Stimulated activated CD4-positive, alpha-beta T cell treated with anti-CD3 and anti-CD28 coated beads, Interleukin-4, amount 100 ng/mL, for 4 hours (primary cell): ENCODE data around the gene SEMA7A.

ENCODE experiments used
- DNase-seq, 2 experiments: peaks; one replicate each; pipeline ENCODE4 v3.0.0-alpha.2; 2020

Gene SEMA7A

GRCh38 chr15:74414603-74415338 is 19.0 kb downstream of the SEMA7A start:
- no peak for DNase-seq

DNA sequence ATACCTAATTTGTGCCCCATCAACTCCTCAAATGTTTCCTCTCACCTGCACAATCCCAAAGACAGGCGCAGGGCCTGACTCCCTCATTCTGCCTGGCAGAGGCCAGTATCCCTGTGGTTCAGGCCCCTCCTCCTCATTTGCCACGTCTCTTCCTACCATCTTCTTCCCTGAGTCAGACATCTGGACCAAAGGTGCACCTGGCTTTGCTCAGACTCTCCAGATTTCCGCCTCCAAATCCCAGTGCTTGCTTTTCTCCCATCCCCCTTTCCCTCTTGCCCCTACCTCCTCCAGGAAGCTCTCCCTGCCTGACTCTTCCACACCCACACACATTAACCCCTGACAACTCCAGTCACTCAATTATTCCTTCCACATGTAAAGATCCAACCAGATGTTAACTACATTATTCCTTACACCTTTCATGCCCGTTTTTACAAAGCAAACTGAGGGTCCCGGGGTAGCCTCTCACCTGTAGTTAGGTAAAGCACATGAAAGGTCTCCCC is 19.6 kb downstream of the SEMA7A start:
- no peak for DNase-seq

- no peak for DNase-seq
These were observed 20.2 kb downstream of the SEMA7A start for GRCh38 chr15:74413350-74414080.

DNA sequence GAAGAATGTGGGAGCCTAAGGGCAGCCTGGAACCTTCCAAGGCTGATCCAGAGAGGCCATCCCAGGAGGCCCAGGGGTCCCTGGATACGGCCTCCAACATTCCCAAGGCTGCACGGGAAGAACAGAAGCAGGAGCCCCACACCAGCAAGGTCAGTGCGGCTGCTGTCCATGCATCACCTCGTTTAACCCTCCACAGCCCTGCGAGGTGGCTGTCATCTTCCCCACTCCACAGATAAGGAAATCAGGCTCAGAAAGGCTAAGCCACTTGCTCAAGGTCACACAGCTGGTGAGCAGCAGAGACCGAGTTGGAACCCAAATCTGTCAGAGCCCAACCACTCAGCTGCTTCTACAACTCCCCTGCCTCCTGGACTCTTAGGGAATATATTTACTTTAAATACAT is 21.6 kb downstream of the SEMA7A start:
- no peak for DNase-seq

- DNase-seq, result no peak
These were observed 22.1 kb downstream of the SEMA7A start for GRCh38 chr15:74411686-74412085.

DNA sequence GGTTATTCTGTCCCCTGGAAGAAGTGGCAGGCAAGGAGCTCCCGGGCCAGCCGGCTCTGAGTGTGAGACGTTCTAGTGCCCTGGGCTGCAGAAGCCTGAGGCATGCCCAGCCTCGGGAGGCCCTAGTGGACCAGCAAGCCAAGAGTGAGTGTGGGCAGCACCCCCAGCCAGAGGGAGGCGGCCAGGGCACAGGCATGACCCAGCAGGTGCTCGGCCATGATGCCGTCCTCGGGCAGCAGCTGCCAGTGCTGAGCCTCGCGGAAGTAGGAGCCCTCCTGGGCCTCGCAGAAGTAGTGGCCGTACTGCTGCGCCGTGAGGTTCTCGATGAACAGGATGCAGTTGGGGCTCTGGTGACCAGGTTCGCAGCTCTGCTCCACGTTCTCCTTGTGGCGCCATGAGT is 23.3 kb downstream of the SEMA7A start:
- DNase-seq, result no peak

DNA sequence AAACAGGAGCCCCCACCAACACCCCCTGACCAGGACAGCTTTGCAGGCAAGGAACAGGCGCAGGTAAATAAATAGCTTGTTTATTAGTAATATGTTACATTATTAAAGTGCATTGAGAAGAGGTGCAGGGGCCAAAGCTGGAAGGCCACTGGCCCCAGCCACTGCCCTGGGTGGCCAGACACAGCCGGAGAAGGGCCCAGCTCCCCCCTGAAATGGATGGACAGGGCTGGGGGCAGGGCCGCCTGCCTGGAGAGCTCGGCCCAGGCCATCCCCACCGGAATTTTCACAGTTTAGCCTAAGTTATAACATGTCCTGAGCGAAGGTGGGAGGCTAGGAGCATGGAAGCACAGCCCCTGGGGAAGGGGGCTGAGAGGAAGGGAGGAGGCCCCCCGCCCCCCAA is 24.5 kb downstream of the SEMA7A start:
- no peak for DNase-seq

DNA sequence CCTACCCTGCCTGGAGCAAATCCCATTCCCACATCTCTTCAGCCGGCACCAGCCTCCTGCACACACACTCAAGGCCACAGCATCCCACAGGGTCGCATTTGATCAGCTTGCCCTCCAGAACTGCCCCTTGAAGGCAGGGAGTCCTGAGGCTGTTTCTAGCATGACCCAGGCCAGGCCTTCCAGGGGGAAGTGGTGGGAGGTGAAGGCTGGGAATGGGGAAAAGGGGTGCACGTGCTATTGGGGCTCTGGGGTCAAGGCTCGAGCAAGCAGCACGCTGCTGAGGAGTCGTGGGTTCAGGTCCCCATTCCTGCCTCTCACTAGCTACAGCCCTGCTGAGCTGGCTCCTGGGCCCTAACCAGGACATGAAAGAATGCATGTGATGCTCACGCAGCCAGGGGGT is 24.9 kb downstream of the SEMA7A start:
- no peak for DNase-seq

GRCh38 chr15:74408385-74408784 is 25.4 kb downstream of the SEMA7A start:
- no peak for DNase-seq

DNA sequence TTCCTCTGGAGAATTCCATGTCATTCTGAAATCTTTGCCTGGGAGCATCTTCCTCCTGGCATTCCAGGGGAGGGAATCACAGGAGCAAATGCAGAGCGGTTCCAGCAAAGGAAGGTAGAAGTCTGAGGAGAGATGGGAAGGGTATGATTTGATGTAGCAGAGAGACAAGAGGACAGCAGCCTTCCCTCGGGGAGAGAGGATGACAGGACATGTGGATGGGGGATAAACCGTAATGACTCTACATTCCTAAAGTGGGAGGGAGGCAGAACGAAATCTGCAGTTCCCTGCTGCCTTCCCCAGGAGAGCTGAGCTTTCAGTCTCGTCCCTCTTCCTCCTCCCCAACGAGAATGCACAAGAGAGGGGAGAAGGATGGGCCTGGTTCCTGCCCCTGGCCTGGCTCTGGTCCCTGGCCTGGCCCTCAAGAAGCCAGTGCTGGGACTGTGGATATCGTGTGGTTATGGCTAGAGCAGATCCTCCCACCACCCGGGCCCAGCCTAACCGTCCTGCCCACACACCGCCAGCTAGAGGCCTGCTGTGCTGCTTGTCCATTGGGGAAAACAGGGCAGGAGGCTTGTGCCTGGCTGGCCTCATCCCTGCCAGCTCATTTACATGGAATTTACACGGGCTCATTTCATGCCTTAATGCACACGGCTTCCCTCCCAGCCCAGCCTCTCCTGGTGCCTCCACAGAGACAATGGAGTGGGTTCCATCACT is 26.6 kb downstream of the SEMA7A start:
- DNase-seq, result no peak

GRCh38 chr15:74406517-74406916 is 27.2 kb downstream of the SEMA7A start:
- DNase-seq, result no peak

DNA sequence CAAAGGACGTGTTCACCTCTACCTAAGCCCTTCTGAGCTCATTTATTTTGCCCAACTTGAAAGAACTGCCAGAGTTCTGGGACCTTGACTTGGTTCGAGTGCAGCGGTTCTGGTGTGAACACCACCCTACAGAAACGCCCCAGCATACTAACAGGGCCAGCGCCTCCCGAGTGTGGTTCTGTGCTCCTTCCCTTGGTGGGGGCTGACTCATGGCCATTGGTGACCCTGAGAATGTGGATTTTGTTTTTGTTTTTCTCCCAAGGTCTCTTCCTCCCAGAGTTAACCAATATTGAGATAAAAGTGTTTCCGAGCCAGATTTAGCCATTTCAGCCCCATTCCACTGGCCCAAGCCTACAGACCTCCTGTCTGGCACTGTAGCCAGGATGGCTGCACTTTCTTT is 27.9 kb downstream of the SEMA7A start:
- no peak for DNase-seq

DNA sequence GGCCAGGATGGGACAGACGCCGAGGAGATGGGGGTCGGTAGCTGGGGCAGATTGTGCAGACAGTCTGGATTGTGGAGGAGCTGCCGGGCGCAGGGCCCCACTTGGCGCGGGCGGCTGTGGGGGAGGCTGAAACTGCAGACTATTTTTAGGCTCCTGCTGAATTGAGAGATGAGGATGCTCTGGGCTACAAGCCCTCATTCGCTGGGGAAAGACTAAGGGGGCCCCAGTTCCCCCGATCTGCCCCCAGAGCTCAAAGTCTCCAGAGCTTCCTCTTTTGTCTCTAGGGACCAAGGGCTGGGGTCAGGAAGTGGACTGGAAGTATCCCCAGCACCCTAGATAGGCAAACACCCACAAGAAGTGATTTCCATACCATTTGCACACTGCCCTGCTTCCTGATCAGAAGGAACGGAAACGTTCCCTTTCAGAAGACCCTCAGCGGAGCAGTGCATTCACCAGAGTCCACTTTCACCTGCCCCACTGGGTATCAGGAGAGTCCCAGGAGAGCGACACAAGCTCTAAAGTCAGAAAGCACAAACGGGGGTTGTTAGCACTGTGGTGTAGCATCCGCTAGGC is 29.7 kb downstream of the SEMA7A start:
- no peak for DNase-seq

- no peak for DNase-seq
These were observed 30.2 kb downstream of the SEMA7A start for GRCh38 chr15:74403588-74403919.

GRCh38 chr15:74402873-74403587 is 30.7 kb downstream of the SEMA7A start:
- DNase-seq, result peak; percentile 71 to 88

GRCh38 chr15:74402337-74402841 is 31.4 kb downstream of the SEMA7A start:
- no peak for DNase-seq

DNA sequence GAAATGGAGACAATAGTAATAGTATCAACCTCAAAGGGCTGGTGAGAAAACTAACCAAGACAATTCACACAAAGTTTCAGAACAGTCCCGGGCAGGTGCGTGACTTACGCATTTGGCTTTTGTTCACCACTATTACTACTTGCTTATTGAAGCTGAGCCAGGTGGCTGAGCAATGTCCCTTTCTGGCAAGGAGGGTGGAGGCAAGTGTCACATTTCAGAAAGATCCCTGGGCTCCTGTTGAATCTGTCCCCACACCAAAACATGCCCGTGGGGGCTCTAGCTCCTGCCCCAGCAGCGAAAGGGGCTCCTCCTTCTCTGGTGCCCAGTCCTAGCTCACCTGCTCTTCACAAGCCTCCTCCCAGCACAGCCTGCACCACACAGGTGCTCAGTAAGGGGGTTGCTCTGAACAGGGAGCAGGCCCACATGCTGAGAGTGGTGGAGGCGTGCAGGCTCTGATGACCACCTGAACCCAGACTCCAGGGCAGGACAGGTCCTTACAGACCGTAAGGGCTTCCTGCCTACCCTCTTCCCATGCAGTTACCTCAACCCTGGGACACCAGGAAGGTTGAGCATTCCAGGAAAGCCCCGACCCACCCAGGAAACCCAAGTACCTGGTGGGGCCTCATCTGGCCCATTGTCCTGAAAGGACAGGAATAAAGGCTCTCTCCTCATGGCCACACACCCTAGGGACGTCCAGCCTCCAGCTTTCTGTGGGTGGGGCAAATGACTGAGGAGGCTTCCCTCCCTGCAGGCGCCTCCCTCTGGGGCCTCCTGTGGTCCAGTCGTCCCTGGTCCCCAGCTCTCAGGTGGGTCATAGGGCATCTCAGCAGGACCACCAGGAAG is 32.6 kb downstream of the SEMA7A start:
- DNase-seq, result peak in 1 of 2 experiments; percentile 39

DNA sequence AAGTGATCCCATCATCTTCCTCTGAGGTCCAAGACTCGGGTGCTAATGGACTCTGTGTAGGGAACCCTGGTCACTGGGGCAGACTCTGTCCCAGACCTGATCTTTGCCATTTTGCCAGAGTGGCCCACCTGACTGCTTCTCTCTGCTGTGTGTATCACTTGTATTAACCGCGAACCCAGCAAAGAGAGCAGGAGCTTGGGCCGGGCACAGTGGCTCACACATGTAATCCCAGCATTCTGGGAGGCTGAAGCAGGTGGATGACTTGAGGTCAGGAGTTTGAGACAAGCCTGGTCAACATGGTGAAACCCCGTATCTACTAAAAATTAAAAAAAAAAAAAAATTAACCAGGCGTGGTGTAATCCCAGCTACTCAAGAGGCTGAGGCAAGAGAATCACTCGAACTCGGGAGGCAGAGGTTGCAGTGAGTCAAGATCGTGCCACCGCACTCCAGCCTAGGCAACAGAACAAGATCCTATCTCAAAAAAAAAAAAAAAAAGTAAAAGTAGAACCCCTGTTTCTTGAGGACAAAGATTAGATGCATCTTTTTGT is 33.4 kb downstream of the SEMA7A start:
- DNase-seq, result peak in 1 of 2 experiments; percentile 50

- DNase-seq, result peak; percentile 47 to 76
These were observed 34.0 kb downstream of the SEMA7A start for GRCh38 chr15:74399511-74400312.

- DNase-seq, result no peak
These were observed 34.7 kb downstream of the SEMA7A start for GRCh38 chr15:74399100-74399499.
